GM21619 (cell line): Measurements from ENCODE around the gene FAM50A.

Experiments used
- ATAC-seq: cut with Tn5 transposase; IDR thresholded peaks from one replicate; pipeline ENCODE4 v1.9.1; 2021; ENCODE audit not compliant: unreplicated experiment

FAM50A gene

GRCh38 chrX:154463611-154464220 lies 19.8 kb downstream of the FAM50A start:
- no peak for ATAC-seq

GRCh38 chrX:154464806-154465365 lies 20.9 kb downstream of the FAM50A start:
- ATAC-seq: no peak

- no peak for ATAC-seq
Measured at GRCh38 chrX:154465601-154466000, 21.7 kb downstream of the FAM50A start.

GRCh38 chrX:154466036-154466435 lies 22.1 kb downstream of the FAM50A start:
- ATAC-seq: no peak

- ATAC-seq: no peak
Measured at GRCh38 chrX:154466907-154467306, 23.0 kb downstream of the FAM50A start.

GRCh38 chrX:154467556-154467955 lies 23.6 kb downstream of the FAM50A start:
- ATAC-seq: no peak

- ATAC-seq: no peak
Measured at GRCh38 chrX:154468217-154468616, 24.3 kb downstream of the FAM50A start.

GRCh38 chrX:154469114-154469513 lies 25.2 kb downstream of the FAM50A start:
- no peak for ATAC-seq

- ATAC-seq: no peak
Measured at GRCh38 chrX:154469880-154470279, 25.9 kb downstream of the FAM50A start.

GRCh38 chrX:154470434-154470833 lies 26.5 kb downstream of the FAM50A start:
- no peak for ATAC-seq

- no peak for ATAC-seq
Measured at GRCh38 chrX:154470914-154471568, 27.1 kb downstream of the FAM50A start.

- ATAC-seq: no peak
Measured at GRCh38 chrX:154471839-154472684, 28.1 kb downstream of the FAM50A start.

GRCh38 chrX:154472685-154473632 lies 29.0 kb downstream of the FAM50A start:
- no peak for ATAC-seq

GRCh38 chrX:154473683-154474082 lies 29.7 kb downstream of the FAM50A start:
- ATAC-seq: no peak

GRCh38 chrX:154476821-154477220 lies 32.9 kb downstream of the FAM50A start:
- no peak for ATAC-seq

GRCh38 chrX:154477891-154478477 lies 34.0 kb downstream of the FAM50A start:
- no peak for ATAC-seq

- ATAC-seq: peak; percentile 87
Measured at GRCh38 chrX:154478728-154479622, 35.0 kb downstream of the FAM50A start, which contains the start of gene LAGE3. TSS of gene LAGE3 (minus strand) at chrX:154479281. CDS start at chrX:154478915, 366 bp downstream.

GRCh38 chrX:154481195-154481594 lies 37.3 kb downstream of the FAM50A start:
- ATAC-seq: no peak
